Peyer's patch (tissue), 4 donors: ENCODE measurements around the gene GDF9.
"Not testable (repeated sequence)": the region's sequence is repeated elsewhere in the genome, so short reads cannot be mapped to it uniquely, and the experiment has no call there.

ENCODE experiments used
- CTCF ChIP-seq, 6 experiments: fragments of 450-650 bp in 4 of 6; fragments of 200-600 bp in 2 of 6; sonication (generic) in 1 of 6; IDR thresholded peaks; one replicate each; pipeline ENCODE4 v1.5.1; 2017 to 2019; ENCODE audit warnings: antibody characterized with exemption in 6 of 6, mild to moderate bottlenecking in 3 of 6, moderate library complexity in 1 of 6
- POLR2A ChIP-seq, 2 donors: fragments of 450-650 bp; IDR thresholded peaks; one replicate each; pipeline ENCODE4 v1.5.1; 2017; ENCODE audit warnings: antibody characterized with exemption in 2 of 2, mild to moderate bottlenecking in 2 of 2, moderate library complexity in 2 of 2

GRCh38 chr5:132854992-132855391, 11.3 kb downstream of the GDF9 start:
- not testable (repeated sequence) for TF ChIP-seq POLR2A, CTCF (IDR thresholded peaks at IDR 0.05)
